ENCODE measurements around the gene ITFG2. TPM values are rescaled to one million over a fixed set of nuclear protein-coding genes. Genes with fewer than 3 reads are reported as not detected.

Gene ITFG2
- total RNA-seq = 10 to 100 TPM; 22.2 to 48.9 (median 35.1) TPM

DNA sequence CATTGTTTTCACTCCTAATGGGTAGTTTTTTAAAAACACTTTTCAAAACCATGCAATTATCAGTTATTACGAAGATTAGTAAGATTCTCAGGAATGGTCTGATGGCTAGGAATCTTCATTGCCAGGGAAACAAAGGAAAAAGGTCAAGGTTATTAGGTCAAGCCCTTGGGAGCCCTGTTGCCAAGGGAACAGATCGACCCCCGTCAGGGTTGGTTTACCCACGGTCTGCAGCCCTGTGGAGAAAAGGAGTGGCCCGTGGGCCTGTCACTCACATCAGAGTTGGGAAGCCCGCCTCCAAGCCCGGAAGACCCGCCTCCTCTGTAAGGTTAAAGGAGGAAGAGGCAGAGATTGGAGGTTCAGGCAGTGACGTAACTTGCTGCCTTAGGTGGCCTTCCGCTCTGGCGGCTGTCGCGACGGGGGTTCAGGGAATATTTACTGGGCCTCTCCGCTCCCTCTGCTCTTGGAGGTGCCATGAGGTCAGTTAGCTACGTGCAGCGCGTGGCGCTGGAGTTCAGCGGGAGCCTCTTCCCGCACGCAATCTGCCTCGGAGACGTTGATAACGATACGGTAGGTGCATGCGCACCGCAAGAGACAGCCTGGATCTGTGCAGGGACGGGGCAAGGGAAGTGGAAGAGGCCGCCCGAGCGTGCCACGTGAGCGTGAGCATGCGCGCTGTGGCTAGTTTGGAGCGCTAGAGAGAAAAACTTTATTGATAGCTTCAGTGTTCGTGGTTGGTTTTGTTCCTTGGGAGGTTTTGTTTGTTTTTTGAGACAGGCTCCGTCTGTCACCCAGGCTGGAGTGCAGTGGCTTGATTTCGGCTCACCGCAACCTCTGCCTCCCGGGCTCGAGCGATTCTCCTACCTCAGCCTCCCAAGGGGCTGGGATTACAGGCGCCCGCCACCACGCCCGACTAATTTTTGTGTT is at the start of gene ITFG2:
Gene ITFG2 (plus strand): TSS at position 379 of the 924 bp plus-strand sequence. CDS start 93 bp downstream, at position 472.
- peak; percentile 94 to 98 for DNase-seq (ENCODE audit: low spot score in 2 of 2)
- intact Hi-C loops (cut with DNase I; ENCODE audit: low total_unique reads) = loop anchor here (5.0 kb wide), 1 partner anchor 65 kb away; the partner anchor contains the start of genes FOXM1 and RHNO1
- peak within 1 kb of the TSS; percentile 59 to 78 (median 77) for H3K4me3 ChIP-seq
- H3K4me1 ChIP-seq = no peaks in the 10 kb centered on the region
- peak within 1 kb of the TSS; percentile 89 to 90 for H3K27ac ChIP-seq
- no peaks in the 10 kb centered on the region for H3K36me3 ChIP-seq
- no peaks in the 10 kb centered on the region for H3K9me3 ChIP-seq
- H3K27me3 ChIP-seq = no peaks in the 10 kb centered on the region
- TF ChIP-seq POLR2AphosphoS5 (IDR thresholded peaks at IDR 0.05) (peak; percentile 97 to 99 (median 98)), CTCF (IDR thresholded peaks at IDR 0.05) (no peak), POLR2A (IDR thresholded peaks at IDR 0.05) (peak; percentile 72)

- Histone ChIP-seq H3K27ac (no peak overlapping the region), H3K4me1 (no peaks in the 10 kb centered on the region), H3K4me3 (no peak overlapping the region), H3K27me3 (no peaks in the 10 kb centered on the region), H3K9me3 (no peaks in the 10 kb centered on the region), H3K36me3 (no peaks in the 10 kb centered on the region)
- no peak for TF ChIP-seq POLR2AphosphoS5 (IDR thresholded peaks at IDR 0.05)
- no peak for TF ChIP-seq CTCF (IDR thresholded peaks at IDR 0.05)
- no peak for TF ChIP-seq POLR2A (IDR thresholded peaks at IDR 0.05)
- intact Hi-C loops (cut with DNase I; ENCODE audit: low total_unique reads) = no loop called here
- no peak for DNase-seq (ENCODE audit: low spot score in 2 of 2)
Observed at GRCh38 chr12:2764398-2764797, 48.1 kb upstream of the ITFG2 start.

- TF ChIP-seq POLR2AphosphoS5 (IDR thresholded peaks at IDR 0.05) (no peak), CTCF (IDR thresholded peaks at IDR 0.05) (no peak), POLR2A (IDR thresholded peaks at IDR 0.05) (no peak)
- Histone ChIP-seq H3K9me3 (no peaks in the 10 kb centered on the region), H3K4me1 (no peaks in the 10 kb centered on the region), H3K36me3 (no peaks in the 10 kb centered on the region), H3K27me3 (no peaks in the 10 kb centered on the region), H3K27ac (no peak overlapping the region), H3K4me3 (no peak overlapping the region)
- intact Hi-C loops (cut with DNase I; ENCODE audit: low total_unique reads) = no loop called here
- no peak for DNase-seq (ENCODE audit: low spot score in 2 of 2)
Observed at GRCh38 chr12:2765052-2765451, 47.4 kb upstream of the ITFG2 start.

- Histone ChIP-seq H3K4me1 (no peaks in the 10 kb centered on the region), H3K27ac (no peak overlapping the region), H3K36me3 (no peaks in the 10 kb centered on the region), H3K4me3 (no peak overlapping the region), H3K27me3 (no peaks in the 10 kb centered on the region), H3K9me3 (no peaks in the 10 kb centered on the region)
- TF ChIP-seq POLR2A (IDR thresholded peaks at IDR 0.05) (no peak), POLR2AphosphoS5 (IDR thresholded peaks at IDR 0.05) (no peak), CTCF (IDR thresholded peaks at IDR 0.05) (no peak)
- intact Hi-C loops (cut with DNase I; ENCODE audit: low total_unique reads) = no loop called here
- DNase-seq (ENCODE audit: low spot score in 2 of 2) = no peak
Observed at GRCh38 chr12:2765608-2766007, 46.9 kb upstream of the ITFG2 start.

Measured in breast epithelium (tissue), 4 donors.